BLaER1 (cell line): ENCODE measurements around the gene MPPED1.

ENCODE experiments used
- H3K27ac ChIP-seq: shearing (Covaris generic); formaldehyde crosslinking; 2 replicates; pipeline ENCODE4 v1.8.1; 2022
- H3K27me3 ChIP-seq: shearing (Covaris generic); formaldehyde crosslinking; 2 replicates; pipeline ENCODE4 v1.8.1; 2022
- H3K36me3 ChIP-seq: shearing (Covaris generic); formaldehyde crosslinking; 2 replicates; pipeline ENCODE4 v1.8.1; 2022
- H3K4me1 ChIP-seq: shearing (Covaris generic); formaldehyde crosslinking; 2 replicates; pipeline ENCODE4 v1.8.1; 2022
- H3K4me2 ChIP-seq: shearing (Covaris generic); formaldehyde crosslinking; 2 replicates; pipeline ENCODE4 v1.8.1; 2022
- H3K4me3 ChIP-seq: shearing (Covaris generic); formaldehyde crosslinking; 2 replicates; pipeline ENCODE4 v1.8.1; 2022
- H3K9ac ChIP-seq: shearing (Covaris generic); formaldehyde crosslinking; 2 replicates; pipeline ENCODE4 v1.8.1; 2022
- H3K9me3 ChIP-seq: shearing (Covaris generic); formaldehyde crosslinking; 2 replicates; pipeline ENCODE4 v1.8.1; 2022
- H4K20me1 ChIP-seq: shearing (Covaris generic); formaldehyde crosslinking; 2 replicates; pipeline ENCODE4 v1.8.1; 2022
- Cebpa-rat ChIP-seq: shearing (Covaris generic); IDR thresholded peaks from 2 replicates; pipeline ENCODE4 v1.8.1; 2022

Gene MPPED1

DNA sequence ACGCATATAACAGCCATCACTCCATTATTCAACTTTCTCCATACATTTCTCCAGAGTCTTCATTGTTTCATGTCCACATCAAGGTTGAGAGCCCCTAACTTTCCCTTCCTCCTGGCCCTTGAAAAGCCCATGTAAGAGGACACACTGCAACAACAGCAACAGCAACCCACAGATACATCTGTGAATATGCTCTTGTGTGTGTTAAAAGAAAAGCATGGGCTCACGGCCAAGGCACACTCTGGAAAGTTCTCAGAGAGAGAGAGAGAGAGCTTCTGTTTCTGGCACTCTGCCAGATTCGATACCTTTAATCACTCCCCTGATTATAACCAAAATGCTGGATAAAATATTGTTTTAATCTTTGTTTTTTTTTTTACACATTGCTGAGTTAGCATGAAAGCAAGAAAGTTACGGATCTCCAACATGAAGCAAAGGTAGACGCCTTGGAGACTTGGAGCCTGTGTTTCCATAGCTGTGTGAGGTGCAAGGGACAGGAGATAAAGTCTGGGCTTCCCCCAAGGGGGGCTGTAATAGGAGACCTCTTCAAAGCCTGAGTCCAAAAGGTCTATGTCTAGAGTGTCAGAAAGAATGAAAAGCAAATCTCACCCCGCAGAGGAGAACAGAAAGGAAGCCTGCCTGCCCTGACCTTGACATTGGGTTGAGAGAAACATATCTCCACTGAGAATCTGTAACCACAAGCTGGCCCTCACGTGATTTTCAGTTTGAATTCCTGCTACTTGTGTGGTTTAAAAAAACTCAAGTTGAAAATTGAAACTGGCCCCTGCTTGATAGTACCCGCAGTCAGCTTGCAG, 33.7 kb upstream of the MPPED1 start:
- H3K4me2 ChIP-seq, result peak overlapping the region; percentile 80
- no peaks in the 10 kb centered on the region for H3K27me3 ChIP-seq
- no peak overlapping the region for H3K4me3 ChIP-seq

DNA sequence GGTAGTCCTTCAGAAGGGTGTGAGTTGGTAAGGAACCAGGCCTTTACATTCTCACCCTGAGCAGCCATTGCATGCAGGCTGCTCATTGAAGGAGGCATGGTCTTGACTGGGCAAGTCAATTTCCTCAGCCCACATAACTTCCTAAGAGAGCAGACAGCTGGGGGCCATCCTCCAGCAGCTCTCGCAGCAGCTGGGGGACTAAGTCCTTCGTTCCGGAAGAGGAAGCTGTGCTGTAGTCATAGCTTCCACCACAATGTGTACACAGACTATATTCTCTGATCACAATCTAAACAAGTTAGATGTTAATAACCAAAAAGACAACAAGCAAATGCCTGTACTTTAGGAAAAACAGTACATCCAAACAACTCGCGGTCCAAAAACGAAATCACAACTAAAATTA, 30.1 kb upstream of the MPPED1 start:
- no peaks in the 10 kb centered on the region for H4K20me1 ChIP-seq
- no peaks in the 10 kb centered on the region for H3K27me3 ChIP-seq
- no peak for TF ChIP-seq Cebpa-rat
- peaks cover 41% of the 10 kb centered on the region for H3K4me1 ChIP-seq
- no peak overlapping the region for H3K4me3 ChIP-seq
- no peaks in the 10 kb centered on the region for H3K36me3 ChIP-seq
- H3K4me2 ChIP-seq, result peak overlapping the region; percentile 75
- 0 out of 2 replicates have a peak overlapping the region, but pooled peaks have one; percentile 39 for H3K27ac ChIP-seq
- no peaks in the 10 kb centered on the region for H3K9me3 ChIP-seq
- no peak overlapping the region for H3K9ac ChIP-seq

More for the DNA sequence above, 33.7 kb upstream of the MPPED1 start:
- peak overlapping the region; percentile 25; the same call in 1 of the 2 replicates for H3K9ac ChIP-seq
- H3K4me1 ChIP-seq, result peaks cover 46% of the 10 kb centered on the region
- no peak for TF ChIP-seq Cebpa-rat
- H3K36me3 ChIP-seq, result no peaks in the 10 kb centered on the region
- H3K9me3 ChIP-seq, result peaks cover 13% of the 10 kb centered on the region
- no peaks in the 10 kb centered on the region for H4K20me1 ChIP-seq
- H3K27ac ChIP-seq, result peak overlapping the region; percentile 15; the same call in 1 of the 2 replicates

DNA sequence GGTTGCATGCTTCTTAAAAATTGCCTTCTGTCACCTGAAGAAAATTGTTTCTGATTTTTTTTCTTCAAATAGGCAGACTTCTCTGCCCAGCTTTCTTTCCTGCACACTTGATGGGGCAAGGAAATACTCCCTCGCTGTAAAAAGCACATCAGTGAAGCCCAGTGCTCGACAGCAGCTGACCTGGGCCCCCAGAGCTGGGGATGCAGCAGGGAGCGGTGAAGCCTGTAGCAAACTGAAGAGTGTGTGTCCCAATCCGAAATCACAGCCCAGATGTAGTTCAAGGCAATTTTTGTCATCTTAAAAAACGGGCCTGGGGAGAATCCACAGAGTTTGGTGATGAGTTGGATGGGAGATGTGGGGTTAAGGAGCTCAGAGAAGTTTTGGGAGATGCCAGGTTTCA, 27.0 kb upstream of the MPPED1 start:
- Histone ChIP-seq H4K20me1 (no peaks in the 10 kb centered on the region), H3K4me1 (peaks cover 22% of the 10 kb centered on the region), H3K4me2 (no peak overlapping the region), H3K36me3 (no peaks in the 10 kb centered on the region), H3K27me3 (no peaks in the 10 kb centered on the region), H3K4me3 (no peak overlapping the region), H3K9ac (no peak overlapping the region), H3K27ac (no peak overlapping the region), H3K9me3 (no peaks in the 10 kb centered on the region)
- TF ChIP-seq Cebpa-rat, result no peak

DNA sequence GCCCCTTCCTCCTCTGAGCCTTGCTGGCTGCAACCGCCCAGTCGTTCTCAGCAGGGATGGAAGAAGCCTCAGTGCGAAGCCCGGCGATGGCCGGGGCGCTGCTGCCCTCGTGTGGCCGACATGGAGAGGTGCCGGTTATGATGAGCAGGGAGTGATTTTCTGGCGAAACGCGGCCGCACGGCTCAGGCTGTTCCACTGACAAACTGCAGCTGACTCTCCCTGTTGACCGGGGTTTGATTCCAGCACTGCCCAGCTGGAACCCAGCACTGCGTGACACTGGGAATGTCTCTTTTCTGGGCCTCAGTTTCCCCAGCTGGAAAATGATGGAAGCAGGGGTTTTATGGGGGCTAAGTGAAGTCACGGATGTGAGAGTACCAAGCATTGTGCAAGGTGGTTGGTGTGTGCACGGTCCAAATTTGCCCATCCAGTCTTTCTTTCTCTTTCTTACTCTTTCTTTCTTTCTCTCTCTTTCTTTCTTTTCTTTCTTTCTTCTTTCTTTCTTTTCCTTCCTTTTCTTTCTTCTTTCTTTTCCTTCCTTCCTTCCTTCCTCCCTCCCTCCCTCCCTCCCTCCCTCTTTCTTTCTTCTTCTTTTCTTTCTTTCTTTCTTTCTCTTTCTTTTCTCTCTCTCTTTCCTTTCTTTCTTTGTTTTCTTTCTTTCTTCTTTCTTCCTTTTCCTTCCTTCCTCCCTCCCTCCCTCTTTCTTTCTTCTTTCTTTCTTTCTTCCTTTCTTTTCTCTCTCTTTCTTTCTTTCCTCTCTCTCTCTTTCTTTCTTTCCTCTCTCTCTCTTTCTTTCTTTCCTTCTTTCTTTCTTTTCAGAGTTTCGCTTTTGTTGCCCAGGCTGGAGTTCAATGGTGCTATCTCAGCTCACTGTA, 25.8 kb upstream of the MPPED1 start:
- Histone ChIP-seq H3K36me3 (no peaks in the 10 kb centered on the region), H3K4me2 (peak overlapping the region; percentile 47; the same call in 1 of the 2 replicates), H3K9me3 (no peaks in the 10 kb centered on the region), H3K9ac (no peak overlapping the region), H3K27me3 (no peaks in the 10 kb centered on the region), H3K4me3 (no peak overlapping the region), H4K20me1 (no peaks in the 10 kb centered on the region), H3K4me1 (peaks cover 18% of the 10 kb centered on the region), H3K27ac (no peak overlapping the region)
- no peak for TF ChIP-seq Cebpa-rat

DNA sequence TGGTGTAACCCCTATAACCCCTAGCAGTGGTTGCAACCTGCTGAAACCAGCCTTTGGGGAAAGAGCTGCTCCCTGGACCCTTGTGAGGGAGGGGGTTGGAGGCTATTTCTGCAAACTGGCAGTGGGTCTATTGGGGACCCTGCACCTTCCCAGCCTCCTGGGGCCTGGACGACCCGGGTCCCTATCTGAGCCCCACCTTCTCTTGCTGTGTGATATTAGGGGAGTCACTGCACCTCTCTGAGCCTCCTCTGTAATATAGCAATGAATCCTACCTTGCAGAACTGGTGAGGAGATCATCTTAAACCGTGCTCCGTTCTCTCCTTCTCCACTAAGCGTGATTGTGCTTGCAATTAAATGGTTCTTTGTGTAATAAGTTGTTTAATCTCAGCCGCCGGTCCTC, 24.0 kb upstream of the MPPED1 start:
- no peaks in the 10 kb centered on the region for H4K20me1 ChIP-seq
- no peak overlapping the region for H3K4me2 ChIP-seq
- no peaks in the 10 kb centered on the region for H3K9me3 ChIP-seq
- no peaks in the 10 kb centered on the region for H3K27me3 ChIP-seq
- no peak overlapping the region for H3K4me3 ChIP-seq
- no peaks in the 10 kb centered on the region for H3K36me3 ChIP-seq
- TF ChIP-seq Cebpa-rat, result no peak
- H3K4me1 ChIP-seq, result peaks cover 4% of the 10 kb centered on the region; the same call in 1 of the 2 replicates
- no peak overlapping the region for H3K9ac ChIP-seq
- H3K27ac ChIP-seq, result no peak overlapping the region

DNA sequence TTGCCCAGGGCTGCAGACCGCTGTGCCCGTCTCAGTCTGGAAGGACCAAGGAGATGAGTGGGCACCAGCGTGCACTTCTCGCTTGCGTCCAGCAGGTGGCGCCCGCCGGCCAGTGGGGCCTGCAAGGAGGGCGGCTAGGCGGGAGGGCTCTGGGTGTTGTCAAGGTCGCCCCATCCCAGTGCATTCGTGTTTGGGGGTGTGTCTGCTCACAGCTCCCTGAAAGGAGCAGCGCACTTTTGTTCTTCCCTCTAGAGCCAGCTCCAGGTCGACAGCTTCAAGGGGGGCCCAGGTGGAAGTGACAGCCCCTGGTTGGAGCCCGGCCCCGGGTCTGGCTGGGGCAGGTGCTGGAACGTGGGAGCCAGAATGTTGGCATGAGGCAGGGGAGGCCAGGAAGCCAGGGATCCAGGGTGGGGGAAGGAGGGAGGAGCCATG, 23.4 kb upstream of the MPPED1 start:
- Histone ChIP-seq H3K27ac (no peak overlapping the region), H3K9me3 (no peaks in the 10 kb centered on the region), H3K4me3 (no peak overlapping the region), H3K36me3 (no peaks in the 10 kb centered on the region), H4K20me1 (no peaks in the 10 kb centered on the region), H3K27me3 (no peaks in the 10 kb centered on the region), H3K4me1 (peaks cover 4% of the 10 kb centered on the region; the same call in 1 of the 2 replicates), H3K4me2 (no peak overlapping the region), H3K9ac (no peak overlapping the region)
- TF ChIP-seq Cebpa-rat, result no peak

DNA sequence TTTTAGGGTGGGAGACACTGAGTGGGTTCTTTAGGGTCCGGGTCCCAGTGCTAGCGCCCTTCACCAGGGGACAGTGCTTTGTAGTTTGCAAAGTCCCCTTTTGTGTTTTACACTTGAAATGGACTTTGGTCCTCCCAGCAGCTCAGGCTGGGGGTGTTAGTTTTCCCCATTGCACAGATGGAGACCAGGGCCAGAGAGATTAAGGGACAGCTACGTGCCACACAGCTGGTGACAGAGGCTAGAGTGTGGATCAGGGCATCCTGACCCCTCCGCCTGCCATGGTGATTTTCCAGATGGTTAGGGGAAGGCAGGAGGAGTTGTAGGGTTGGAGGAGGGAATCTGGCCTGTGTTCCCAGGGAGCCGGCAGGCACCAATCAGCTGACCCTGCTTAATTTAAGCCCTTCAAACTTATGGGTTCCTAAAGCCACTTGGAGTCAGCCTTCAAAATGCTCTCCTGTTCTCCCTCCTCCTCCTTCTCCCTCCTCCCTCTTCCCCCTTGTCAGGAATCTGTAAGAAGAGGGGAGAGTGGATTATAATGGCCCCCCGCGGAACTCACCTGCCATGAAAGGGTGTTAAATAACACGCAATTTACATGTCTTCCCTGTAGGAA, 22.5 kb upstream of the MPPED1 start:
- H3K27ac ChIP-seq, result no peak overlapping the region
- no peaks in the 10 kb centered on the region for H3K36me3 ChIP-seq
- H3K9ac ChIP-seq, result no peak overlapping the region
- H3K27me3 ChIP-seq, result no peaks in the 10 kb centered on the region
- no peak for TF ChIP-seq Cebpa-rat
- peaks cover 4% of the 10 kb centered on the region; the same call in 1 of the 2 replicates for H3K4me1 ChIP-seq
- no peak overlapping the region for H3K4me2 ChIP-seq
- H4K20me1 ChIP-seq, result no peaks in the 10 kb centered on the region
- H3K9me3 ChIP-seq, result no peaks in the 10 kb centered on the region
- no peak overlapping the region for H3K4me3 ChIP-seq

DNA sequence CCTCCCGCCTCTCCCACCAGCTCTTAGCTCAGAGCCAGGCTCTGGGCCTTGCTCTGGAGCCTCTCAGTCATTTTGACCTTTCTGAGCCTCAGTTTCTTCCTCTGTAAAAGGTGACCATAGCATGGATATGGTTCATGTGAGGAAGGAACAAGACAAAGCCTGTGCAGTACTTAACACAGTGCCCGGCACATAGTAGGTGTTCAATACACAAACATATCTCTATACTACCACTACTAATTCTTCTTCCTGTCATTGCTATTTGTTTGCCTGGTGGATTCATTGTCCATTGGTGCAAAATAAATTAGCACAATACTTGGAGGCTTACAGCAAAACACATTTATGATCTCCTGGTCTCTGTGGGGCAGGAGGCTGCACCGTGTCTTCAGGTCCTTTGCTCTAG, 21.6 kb upstream of the MPPED1 start:
- no peaks in the 10 kb centered on the region for H3K36me3 ChIP-seq
- no peaks in the 10 kb centered on the region for H3K27me3 ChIP-seq
- no peak overlapping the region for H3K9ac ChIP-seq
- H3K4me1 ChIP-seq, result peaks cover 4% of the 10 kb centered on the region; the same call in 1 of the 2 replicates
- no peaks in the 10 kb centered on the region for H4K20me1 ChIP-seq
- no peak overlapping the region for H3K4me2 ChIP-seq
- no peak overlapping the region for H3K4me3 ChIP-seq
- H3K9me3 ChIP-seq, result no peaks in the 10 kb centered on the region
- no peak for TF ChIP-seq Cebpa-rat
- no peak overlapping the region for H3K27ac ChIP-seq

DNA sequence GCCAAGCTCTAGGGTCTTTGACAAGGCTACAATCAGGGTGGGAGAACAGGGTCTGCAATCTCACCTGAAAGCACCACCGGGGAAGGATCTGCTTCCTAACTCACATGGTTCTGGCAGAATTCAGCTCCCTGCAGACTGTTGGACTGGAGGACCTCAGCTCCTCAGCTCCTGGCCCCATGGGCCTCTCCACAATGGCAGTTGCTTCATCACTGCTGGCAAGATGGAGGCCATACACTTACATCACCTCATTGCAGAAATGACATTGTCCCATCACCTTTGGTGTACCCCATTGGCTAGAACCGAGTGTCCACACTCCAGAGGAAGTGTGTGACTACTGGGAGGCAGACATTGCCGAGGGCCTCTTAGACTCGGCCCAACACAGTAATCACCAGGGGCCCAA, 20.9 kb upstream of the MPPED1 start:
- H3K9me3 ChIP-seq, result no peaks in the 10 kb centered on the region
- H3K36me3 ChIP-seq, result no peaks in the 10 kb centered on the region
- no peak overlapping the region for H3K4me2 ChIP-seq
- no peak overlapping the region for H3K9ac ChIP-seq
- no peak overlapping the region for H3K27ac ChIP-seq
- no peak for TF ChIP-seq Cebpa-rat
- no peaks in the 10 kb centered on the region for H3K27me3 ChIP-seq
- no peaks in the 10 kb centered on the region for H4K20me1 ChIP-seq
- H3K4me3 ChIP-seq, result no peak overlapping the region
- peaks cover 4% of the 10 kb centered on the region; the same call in 1 of the 2 replicates for H3K4me1 ChIP-seq
